Measurements from ENCODE around the gene FOXP3.

The FOXP3 gene

DNA sequence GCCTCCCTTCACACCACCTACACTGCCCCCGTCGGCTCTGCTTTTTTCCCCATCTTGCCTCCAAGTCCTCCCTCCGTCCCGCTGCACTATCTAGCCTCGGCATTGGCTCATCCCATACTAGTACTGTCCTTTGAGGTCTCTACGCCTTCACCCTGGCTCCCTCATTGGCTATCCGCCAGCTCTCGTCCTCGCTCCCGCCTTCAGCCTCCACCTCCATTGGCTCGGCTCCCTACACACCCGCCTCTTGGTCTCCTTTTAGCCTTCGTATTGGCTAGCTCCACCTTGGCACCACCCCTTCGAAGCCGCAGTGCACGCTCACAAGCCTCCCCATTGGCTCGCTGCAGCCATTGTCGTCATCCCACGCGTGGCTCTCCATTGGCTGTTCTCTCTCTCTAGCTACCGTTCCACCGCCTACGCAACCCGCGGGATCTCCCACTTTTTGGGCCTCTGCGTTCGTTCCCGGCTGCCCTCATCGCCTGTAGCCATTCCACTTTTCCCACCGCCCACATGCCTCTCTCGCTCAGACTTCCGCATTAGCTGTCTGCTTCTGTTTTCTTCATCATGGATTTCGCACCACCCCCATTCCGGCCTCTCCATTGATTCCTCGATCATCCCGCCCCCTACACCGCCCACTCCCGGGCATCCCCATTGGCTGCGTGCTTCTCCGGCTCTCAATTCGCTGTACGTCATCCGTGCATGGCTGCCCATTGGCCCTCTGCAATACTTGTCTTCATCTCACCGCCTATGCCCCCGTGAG is 4.7 kb upstream of the FOXP3 start:
- TF ChIP-seq, protein P1, sequence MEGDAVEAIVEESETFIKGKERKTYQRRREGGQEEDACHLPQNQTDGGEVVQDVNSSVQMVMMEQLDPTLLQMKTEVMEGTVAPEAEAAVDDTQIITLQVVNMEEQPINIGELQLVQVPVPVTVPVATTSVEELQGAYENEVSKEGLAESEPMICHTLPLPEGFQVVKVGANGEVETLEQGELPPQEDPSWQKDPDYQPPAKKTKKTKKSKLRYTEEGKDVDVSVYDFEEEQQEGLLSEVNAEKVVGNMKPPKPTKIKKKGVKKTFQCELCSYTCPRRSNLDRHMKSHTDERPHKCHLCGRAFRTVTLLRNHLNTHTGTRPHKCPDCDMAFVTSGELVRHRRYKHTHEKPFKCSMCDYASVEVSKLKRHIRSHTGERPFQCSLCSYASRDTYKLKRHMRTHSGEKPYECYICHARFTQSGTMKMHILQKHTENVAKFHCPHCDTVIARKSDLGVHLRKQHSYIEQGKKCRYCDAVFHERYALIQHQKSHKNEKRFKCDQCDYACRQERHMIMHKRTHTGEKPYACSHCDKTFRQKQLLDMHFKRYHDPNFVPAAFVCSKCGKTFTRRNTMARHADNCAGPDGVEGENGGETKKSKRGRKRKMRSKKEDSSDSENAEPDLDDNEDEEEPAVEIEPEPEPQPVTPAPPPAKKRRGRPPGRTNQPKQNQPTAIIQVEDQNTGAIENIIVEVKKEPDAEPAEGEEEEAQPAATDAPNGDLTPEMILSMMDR (conservative IDR thresholded peaks at IDR 0.05; ENCODE audit: low read depth), result no peak
- ChIA-PET CTCF (no interaction called here), POLR2A (ENCODE audit: low non-redundant PET) (interaction anchor here (0.6 kb wide), 1 partner anchor 212 kb away, joined by 15 read pairs; no protein-coding TSS in a partner anchor)
- DNase-seq (ENCODE audit: low spot score), result peak; percentile 91
- peak overlapping the region; percentile 88 for H3K27ac ChIP-seq

DNA sequence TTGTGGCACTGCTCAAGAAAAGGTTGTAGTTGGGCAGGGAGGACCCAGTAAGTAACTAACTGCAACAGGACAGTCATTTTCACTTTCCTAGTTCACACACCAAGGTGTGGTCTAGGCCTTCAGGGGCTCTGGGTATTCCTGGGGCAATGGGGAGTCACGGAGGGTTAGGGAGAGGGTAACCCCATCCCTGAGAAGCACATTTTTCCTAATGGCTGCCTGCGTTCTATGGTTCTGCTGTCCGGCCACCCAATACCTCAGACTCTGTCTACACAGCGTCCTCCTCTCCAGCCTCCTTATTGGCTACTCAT is 4.1 kb upstream of the FOXP3 start:
- ChIA-PET CTCF (no interaction called here), POLR2A (ENCODE audit: low non-redundant PET) (interaction anchor here (0.6 kb wide), 1 partner anchor 211 kb away, joined by 15 read pairs; no protein-coding TSS in a partner anchor)
- no peak for DNase-seq (ENCODE audit: low spot score)
- TF ChIP-seq, protein P1 (conservative IDR thresholded peaks at IDR 0.05; ENCODE audit: low read depth), result no peak
- peak overlapping the region; percentile 88 for H3K27ac ChIP-seq

DNA sequence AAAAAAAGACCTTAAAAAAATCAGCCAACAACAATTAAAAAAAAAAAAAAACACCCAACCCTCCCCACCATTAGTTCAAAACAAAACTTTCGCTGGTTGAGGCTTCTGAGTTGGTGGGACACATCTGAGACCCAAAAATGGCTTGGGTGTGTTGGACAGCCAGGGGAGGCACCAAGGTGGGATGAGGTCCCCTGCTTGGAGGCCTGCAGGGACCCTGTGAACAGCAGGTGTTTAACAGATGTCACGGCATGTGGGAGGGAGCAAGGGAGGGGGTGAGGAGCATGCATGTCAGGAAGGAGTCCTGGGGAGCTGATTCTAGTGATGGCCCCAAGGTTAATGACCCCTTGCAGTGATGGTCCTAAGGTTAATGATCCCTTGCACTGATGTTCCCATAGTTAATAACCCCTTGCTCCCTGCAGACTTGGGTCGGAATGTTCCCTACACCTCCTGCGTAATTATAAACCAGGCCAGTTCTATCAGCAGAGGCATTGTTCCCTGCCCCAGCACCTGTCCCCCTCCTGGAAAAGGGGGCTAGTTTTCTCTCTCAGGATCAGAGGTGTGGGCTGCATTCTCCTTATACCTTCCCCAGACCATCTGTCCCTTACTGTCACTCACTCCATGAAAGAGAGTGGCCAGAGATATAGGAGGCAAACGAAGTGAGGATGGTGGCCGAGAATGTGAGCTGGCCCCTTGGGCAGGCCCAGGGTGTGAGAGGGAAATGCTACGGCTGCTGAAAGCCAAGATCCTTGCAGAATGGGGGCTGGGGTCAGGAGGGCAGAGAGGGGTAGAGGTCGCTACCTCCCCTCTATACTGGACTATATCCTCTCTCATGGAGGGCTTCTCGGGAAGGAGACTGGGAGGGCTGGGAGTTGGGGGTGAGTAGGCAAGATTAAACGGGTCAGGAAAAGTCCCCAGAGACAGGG is 2.3 kb upstream of the FOXP3 start:
- ChIA-PET CTCF (no interaction called here), POLR2A (ENCODE audit: low non-redundant PET) (no interaction called here)
- no peak overlapping the region for H3K27ac ChIP-seq
- no peak for DNase-seq (ENCODE audit: low spot score)
- TF ChIP-seq, protein P1 (conservative IDR thresholded peaks at IDR 0.05; ENCODE audit: low read depth), result no peak

DNA sequence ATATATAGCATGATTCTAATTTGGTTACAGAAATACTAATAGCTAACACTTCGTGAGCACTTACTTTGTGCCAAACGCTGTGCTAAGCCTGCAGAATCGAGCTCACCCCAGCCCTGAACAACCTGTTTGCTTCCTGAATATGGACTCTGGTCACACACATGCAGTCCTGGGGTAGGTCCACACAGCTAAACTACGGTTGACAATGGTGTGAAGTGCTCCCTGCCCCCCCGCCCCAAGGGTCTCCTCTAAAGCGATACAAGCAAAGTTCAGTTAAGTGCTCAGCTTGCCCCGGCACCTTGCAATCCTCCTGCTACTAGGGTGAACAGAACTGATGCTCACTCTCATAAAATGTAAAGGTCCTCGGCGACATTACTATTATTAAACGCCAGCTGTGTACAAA is 879 bp downstream of the FOXP3 start:
- ChIA-PET CTCF (no interaction called here), POLR2A (ENCODE audit: low non-redundant PET) (no interaction called here)
- TF ChIP-seq, protein P1 (conservative IDR thresholded peaks at IDR 0.05; ENCODE audit: low read depth), result no peak
- DNase-seq (ENCODE audit: low spot score), result no peak
- H3K27ac ChIP-seq, result no peak overlapping the region

DNA sequence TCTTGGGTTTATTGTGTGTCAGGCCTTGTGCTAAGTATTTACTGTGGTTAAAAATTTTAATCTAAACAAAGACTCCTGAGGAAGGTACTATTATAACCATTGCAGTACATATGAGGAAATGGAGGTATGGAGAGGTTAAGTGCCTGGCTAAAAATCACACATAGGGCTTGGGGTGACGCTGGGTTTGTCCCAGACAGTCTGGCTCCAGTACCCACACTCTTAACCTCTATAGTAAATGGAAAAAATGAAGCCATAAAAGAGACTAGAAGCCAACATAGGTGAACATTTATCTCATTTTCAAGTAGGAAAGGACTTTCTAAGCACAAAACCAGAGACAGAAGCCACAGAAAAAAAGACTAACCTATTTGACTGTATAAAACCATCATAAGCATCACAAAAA is 1.9 kb downstream of the FOXP3 start:
- CTCF ChIA-PET, result no interaction called here

More for the DNA sequence above, 1.9 kb downstream of the FOXP3 start:
- no peak for DNase-seq (ENCODE audit: low spot score)
- POLR2A ChIA-PET (ENCODE audit: low non-redundant PET), result no interaction called here
- TF ChIP-seq, protein P1 (conservative IDR thresholded peaks at IDR 0.05; ENCODE audit: low read depth), result no peak
- no peak overlapping the region for H3K27ac ChIP-seq
